Upper lobe of right lung (tissue), 1 donor: ENCODE results near the gene HSPA5. TPM values are rescaled to one million over a fixed set of nuclear protein-coding genes. Genes with fewer than 3 reads are reported as not detected.
A peak's percentile ranks its signal among the peaks of the same experiment; 100 is the strongest.
"Not testable (repeated sequence)": the region's sequence is repeated elsewhere in the genome, so short reads cannot be mapped to it uniquely, and the experiment has no call there.

ENCODE experiments used
- ATAC-seq: fragments of 200-7000 bp; cut with Tn5 transposase; one replicate; pipeline ENCODE4 v1.9.1; 2020; ENCODE audit warnings: mild to moderate bottlenecking, moderate library complexity
- DNase-seq: peaks from one replicate; pipeline ENCODE4 v3.0.0-alpha.2; 2020
- H3K27ac ChIP-seq: fragments of 200-600 bp; one replicate; pipeline ENCODE4 v1.8.0; 2022
- H3K27me3 ChIP-seq: fragments of 200-600 bp; one replicate; pipeline ENCODE4 v1.8.0; 2022; ENCODE audit warnings: mild to moderate bottlenecking
- H3K36me3 ChIP-seq: fragments of 200-600 bp; one replicate; pipeline ENCODE4 v1.8.0; 2022
- H3K4me1 ChIP-seq: fragments of 200-600 bp; one replicate; pipeline ENCODE4 v1.8.0; 2022
- H3K4me3 ChIP-seq: fragments of 200-600 bp; one replicate; pipeline ENCODE4 v1.8.0; 2022; ENCODE audit warnings: mild to moderate bottlenecking
- H3K9me3 ChIP-seq: fragments of 200-600 bp; one replicate; pipeline ENCODE4 v1.8.0; 2022
- intact Hi-C: fragments of 100-400 bp; cut with DNase I; formaldehyde crosslinking; loops from one replicate; pipeline ENCODE4 v1.11.0; 2022
- total RNA-seq: library from RNA; stranded (reverse); fragmentation: NEBNext Ultra II Directional; extraction: Animal tissue kit (Norgen Biotek cat#: 25700); gene quantifications from one replicate; pipeline ENCODE4 v1.2.1, GENCODE V29; 2021
- TF ChIP-seq, protein P1 (sequence below): fragments of 200-600 bp; IDR thresholded peaks from one replicate; pipeline ENCODE4 v1.8.0; 2022; ENCODE audit warnings: antibody characterized with exemption
- donor health status: DM: no; HTN: yes; CAD: no; lungs with severe emphysema.

HSPA5 gene
- total RNA-seq, 1 donor from 2014 or later, result 282 TPM

GRCh38 chr9:125202846-125203618, 38.1 kb downstream of the HSPA5 start:
- no peak for ATAC-seq
- intact Hi-C loops, result no loop called here
- Histone ChIP-seq H3K27me3 (no peaks in the 10 kb centered on the region), H3K36me3 (peaks cover 36% of the 10 kb centered on the region), H3K27ac (no peak overlapping the region), H3K9me3 (no peaks in the 10 kb centered on the region), H3K4me3 (no peak overlapping the region), H3K4me1 (peaks cover 11% of the 10 kb centered on the region)
- TF ChIP-seq, protein P1, sequence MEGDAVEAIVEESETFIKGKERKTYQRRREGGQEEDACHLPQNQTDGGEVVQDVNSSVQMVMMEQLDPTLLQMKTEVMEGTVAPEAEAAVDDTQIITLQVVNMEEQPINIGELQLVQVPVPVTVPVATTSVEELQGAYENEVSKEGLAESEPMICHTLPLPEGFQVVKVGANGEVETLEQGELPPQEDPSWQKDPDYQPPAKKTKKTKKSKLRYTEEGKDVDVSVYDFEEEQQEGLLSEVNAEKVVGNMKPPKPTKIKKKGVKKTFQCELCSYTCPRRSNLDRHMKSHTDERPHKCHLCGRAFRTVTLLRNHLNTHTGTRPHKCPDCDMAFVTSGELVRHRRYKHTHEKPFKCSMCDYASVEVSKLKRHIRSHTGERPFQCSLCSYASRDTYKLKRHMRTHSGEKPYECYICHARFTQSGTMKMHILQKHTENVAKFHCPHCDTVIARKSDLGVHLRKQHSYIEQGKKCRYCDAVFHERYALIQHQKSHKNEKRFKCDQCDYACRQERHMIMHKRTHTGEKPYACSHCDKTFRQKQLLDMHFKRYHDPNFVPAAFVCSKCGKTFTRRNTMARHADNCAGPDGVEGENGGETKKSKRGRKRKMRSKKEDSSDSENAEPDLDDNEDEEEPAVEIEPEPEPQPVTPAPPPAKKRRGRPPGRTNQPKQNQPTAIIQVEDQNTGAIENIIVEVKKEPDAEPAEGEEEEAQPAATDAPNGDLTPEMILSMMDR, result no peak
- DNase-seq, result no peak

- Histone ChIP-seq H3K27me3 (no peaks in the 10 kb centered on the region), H3K9me3 (no peaks in the 10 kb centered on the region), H3K27ac (peak within 1 kb of the TSS; percentile 90), H3K4me1 (peaks cover 11% of the 10 kb centered on the region), H3K4me3 (peak within 1 kb of the TSS; percentile 73), H3K36me3 (peaks cover 10% of the 10 kb centered on the region)
- ATAC-seq, result peak; percentile 99
- peak; percentile 98 for DNase-seq
- TF ChIP-seq, protein P1, result no peak
- intact Hi-C loops, result no loop called here
Observed at GRCh38 chr9:125200216-125201047, 40.7 kb downstream of the HSPA5 start, which contains the start of gene RABEPK. Gene RABEPK, plus strand, starts transcription at chr9:125200542. Its CDS starts 2,472 bp downstream, at chr9:125203014.

DNA sequence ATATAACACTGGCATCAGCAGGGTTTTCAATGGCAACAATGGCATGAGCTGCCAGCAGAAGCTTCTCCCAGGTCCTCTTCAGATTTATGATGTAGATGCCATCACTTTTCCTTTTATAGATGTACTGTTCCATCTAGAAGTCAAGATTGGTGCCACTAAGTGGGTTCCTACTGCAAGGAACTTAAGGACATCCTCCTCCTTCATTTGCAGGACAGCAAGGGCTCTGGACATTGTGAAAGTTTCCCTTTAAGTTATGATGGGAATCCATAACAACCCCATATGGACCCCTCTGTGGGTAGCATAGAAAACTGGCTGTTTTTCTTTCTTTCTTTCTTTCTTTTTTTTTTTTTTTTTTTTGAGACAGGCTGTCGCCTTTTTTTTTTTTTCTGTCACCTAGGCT, 45.6 kb downstream of the HSPA5 start:
- ATAC-seq, H3K9me3 ChIP-seq, intact Hi-C loops, H3K4me3 ChIP-seq, DNase-seq, H3K36me3 ChIP-seq, H3K27me3 ChIP-seq, H3K27ac ChIP-seq: not testable (repeated sequence)
- peaks cover 12% of the 10 kb centered on the region for H3K4me1 ChIP-seq

DNA sequence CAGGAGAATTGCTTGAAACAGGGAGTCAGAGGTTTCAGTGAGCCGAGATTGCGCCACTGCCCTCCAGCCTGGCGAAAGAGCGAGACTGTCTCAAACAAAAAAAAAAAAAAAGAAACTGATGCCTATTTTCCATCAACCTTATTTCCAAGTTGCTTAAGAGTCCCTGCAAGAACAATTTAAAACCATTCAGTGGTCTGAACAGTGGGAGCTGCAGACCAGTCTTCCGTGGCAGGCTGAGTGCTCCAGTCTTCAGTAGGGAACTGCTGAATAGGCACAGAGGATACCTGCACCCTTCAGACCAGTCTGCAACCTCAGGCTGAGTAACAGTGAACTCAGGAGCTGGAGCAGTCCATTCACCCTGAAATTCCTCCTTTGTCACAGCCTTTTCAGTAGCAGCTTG, 46.7 kb downstream of the HSPA5 start:
- H3K27ac ChIP-seq, H3K27me3 ChIP-seq, DNase-seq, H3K4me3 ChIP-seq, H3K36me3 ChIP-seq, H3K9me3 ChIP-seq, ATAC-seq, intact Hi-C loops: not testable (repeated sequence)
- peaks cover 13% of the 10 kb centered on the region for H3K4me1 ChIP-seq

GRCh38 chr9:125190361-125190801, 50.8 kb downstream of the HSPA5 start:
- peak overlapping the region; percentile 95 for H3K4me3 ChIP-seq
- DNase-seq (no peak), ATAC-seq (no peak)
- H3K27me3 ChIP-seq, result no peaks in the 10 kb centered on the region
- H3K36me3 ChIP-seq, result no peaks in the 10 kb centered on the region
- H3K27ac ChIP-seq, result peak overlapping the region; percentile 96
- peaks cover 35% of the 10 kb centered on the region for H3K4me1 ChIP-seq
- intact Hi-C loops, result no loop called here
- TF ChIP-seq, protein P1, result no peak
- H3K9me3 ChIP-seq, result no peaks in the 10 kb centered on the region

- ATAC-seq, result peak; percentile 100
- H3K27ac ChIP-seq, result peak within 1 kb of the TSS; percentile 96
- H3K9me3 ChIP-seq, result no peaks in the 10 kb centered on the region
- no peaks in the 10 kb centered on the region for H3K36me3 ChIP-seq
- H3K27me3 ChIP-seq, result no peaks in the 10 kb centered on the region
- TF ChIP-seq, protein P1, result peak; percentile 74
- H3K4me1 ChIP-seq, result peaks cover 35% of the 10 kb centered on the region
- peak within 1 kb of the TSS; percentile 95 for H3K4me3 ChIP-seq
- peak; percentile 99 for DNase-seq
- intact Hi-C loops, result no loop called here
Observed at GRCh38 chr9:125189361-125190289, 51.5 kb downstream of the HSPA5 start, which contains the start of gene PPP6C. Gene PPP6C, minus strand, starts transcription at chr9:125189803. Its CDS starts 85 bp downstream, at chr9:125189718.
